ENCODE measurements around the gene PIP5K1B.

DNA sequence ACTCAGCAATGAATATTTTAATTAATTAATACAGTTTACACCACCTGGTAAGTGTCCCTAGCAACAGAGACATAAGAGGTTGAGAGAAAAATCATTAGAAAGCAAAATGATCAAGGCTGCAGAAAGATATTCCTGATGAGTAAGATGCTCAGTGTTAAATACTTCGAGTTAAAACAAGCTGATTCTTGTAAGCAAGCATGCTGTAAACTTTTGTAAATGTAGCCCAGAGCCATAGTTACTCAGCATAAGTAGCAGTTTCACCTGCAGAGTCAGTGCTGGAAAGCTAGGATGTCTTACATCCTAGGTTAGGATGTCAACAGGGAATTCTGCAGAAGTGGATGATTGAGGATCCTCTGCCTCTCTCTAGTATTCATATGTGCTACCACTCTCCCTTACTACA, 304.7 kb downstream of the PIP5K1B start:
- TF ChIP-seq, protein P1, sequence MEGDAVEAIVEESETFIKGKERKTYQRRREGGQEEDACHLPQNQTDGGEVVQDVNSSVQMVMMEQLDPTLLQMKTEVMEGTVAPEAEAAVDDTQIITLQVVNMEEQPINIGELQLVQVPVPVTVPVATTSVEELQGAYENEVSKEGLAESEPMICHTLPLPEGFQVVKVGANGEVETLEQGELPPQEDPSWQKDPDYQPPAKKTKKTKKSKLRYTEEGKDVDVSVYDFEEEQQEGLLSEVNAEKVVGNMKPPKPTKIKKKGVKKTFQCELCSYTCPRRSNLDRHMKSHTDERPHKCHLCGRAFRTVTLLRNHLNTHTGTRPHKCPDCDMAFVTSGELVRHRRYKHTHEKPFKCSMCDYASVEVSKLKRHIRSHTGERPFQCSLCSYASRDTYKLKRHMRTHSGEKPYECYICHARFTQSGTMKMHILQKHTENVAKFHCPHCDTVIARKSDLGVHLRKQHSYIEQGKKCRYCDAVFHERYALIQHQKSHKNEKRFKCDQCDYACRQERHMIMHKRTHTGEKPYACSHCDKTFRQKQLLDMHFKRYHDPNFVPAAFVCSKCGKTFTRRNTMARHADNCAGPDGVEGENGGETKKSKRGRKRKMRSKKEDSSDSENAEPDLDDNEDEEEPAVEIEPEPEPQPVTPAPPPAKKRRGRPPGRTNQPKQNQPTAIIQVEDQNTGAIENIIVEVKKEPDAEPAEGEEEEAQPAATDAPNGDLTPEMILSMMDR (IDR thresholded peaks at IDR 0.05; ENCODE audit: extremely low read depth in 1 of 2, insufficient read depth in 1 of 2, low read depth in 1 of 2, low read length in 2 of 2) = no peak
- TF ChIP-seq POLR2A (IDR thresholded peaks at IDR 0.05; ENCODE audit: low read depth, low read length) (no peak), POLR2AphosphoS5 (IDR thresholded peaks at IDR 0.05; ENCODE audit: insufficient read depth, low read depth, low read length) (no peak)
